ENCODE data around the gene HEATR1. TPM values are rescaled to one million over a fixed set of nuclear protein-coding genes. Genes with fewer than 3 reads are reported as not detected.

The HEATR1 gene
- total RNA-seq, 2 donors from 2014 or later: 14.1 to 40.7 TPM

DNA sequence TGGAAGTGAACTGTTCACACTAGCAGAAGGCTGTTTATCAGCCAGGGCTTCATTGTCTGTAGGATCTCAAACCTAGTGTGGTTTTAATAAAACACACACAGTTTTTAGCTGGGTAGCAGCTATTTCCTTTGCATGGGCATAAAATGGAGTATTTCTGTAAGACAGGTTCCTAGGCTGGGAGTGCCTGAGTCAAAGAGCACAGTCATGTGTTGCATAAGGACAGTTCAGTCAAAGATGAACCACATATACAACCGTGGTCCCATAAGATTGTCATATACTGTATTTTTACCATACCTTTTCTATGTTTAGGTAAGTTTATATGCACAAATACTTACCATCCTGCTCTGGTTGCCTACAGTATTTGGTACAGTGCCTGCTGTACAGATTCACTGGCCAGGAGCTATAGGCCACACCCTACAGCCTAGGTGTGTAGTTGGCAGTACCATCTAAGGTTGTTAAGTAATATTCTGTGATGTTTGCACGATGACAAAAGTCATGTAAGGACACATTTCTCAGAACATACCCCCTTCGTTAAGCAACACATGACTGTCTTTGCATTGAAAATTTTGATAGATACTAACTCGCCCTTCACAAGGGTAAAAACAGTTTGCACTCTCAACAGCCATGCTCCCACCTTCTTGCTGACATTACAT lies 63.4 kb downstream of the HEATR1 start:
- no peak overlapping the region for H3K27ac ChIP-seq
- no peaks in the 10 kb centered on the region for H3K4me1 ChIP-seq (replicated peaks)
- no peak for DNase-seq (ENCODE audit: low spot score)
- H3K4me3 ChIP-seq: no peak overlapping the region
- H3K9me3 ChIP-seq: no peaks in the 10 kb centered on the region
- peaks cover 8 to 15% of the 10 kb centered on the region in 2 donors for H3K36me3 ChIP-seq
- WGBS: 72% methylated on average over 4 of the region's 4 CpGs
- TF ChIP-seq CTCF (IDR thresholded peaks at IDR 0.05) (no peak), POLR2AphosphoS5 (IDR thresholded peaks at IDR 0.05) (no peak)
- no peaks in the 10 kb centered on the region for H3K27me3 ChIP-seq (replicated peaks; ENCODE audit: insufficient read depth)
- intact Hi-C loops (cut with DNase I): no loop called here

DNA sequence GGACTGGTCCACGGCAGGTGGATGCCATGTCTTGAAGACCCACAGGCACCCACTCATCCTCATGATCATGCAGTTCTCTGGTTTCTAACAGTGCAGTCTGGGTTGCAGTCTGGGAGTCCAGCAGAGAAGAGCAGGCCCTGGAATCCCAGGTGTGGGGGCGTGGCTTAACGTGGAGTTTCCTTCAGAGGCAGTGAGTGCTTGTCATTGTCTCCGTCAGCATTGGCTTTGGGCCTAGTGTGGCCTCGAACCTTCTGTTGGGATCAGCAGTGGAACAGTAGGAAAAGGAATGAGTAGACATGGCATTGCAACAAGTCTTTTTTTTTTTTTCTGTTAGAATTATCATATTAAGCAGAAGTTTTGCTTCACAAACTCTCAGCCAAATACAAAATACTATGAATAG lies 67.8 kb downstream of the HEATR1 start:
- no peak for DNase-seq (ENCODE audit: low spot score)
- no peak overlapping the region for H3K27ac ChIP-seq
- no peak overlapping the region for H3K4me3 ChIP-seq
- no peaks in the 10 kb centered on the region for H3K4me1 ChIP-seq (replicated peaks)
- intact Hi-C loops (cut with DNase I): no loop called here
- H3K9me3 ChIP-seq: no peaks in the 10 kb centered on the region
- TF ChIP-seq POLR2A (IDR thresholded peaks at IDR 0.05): no peak
- TF ChIP-seq POLR2AphosphoS5 (IDR thresholded peaks at IDR 0.05): no peak
- no peak for TF ChIP-seq CTCF (IDR thresholded peaks at IDR 0.05)
- H3K36me3 ChIP-seq: no peaks in the 10 kb centered on the region
- H3K27me3 ChIP-seq (replicated peaks; ENCODE audit: insufficient read depth): no peaks in the 10 kb centered on the region
- WGBS: 81% methylated on average over 5 of the region's 5 CpGs

GRCh38 chr1:236535662-236536161 lies 68.6 kb downstream of the HEATR1 start:
- WGBS: 80% methylated on average over 6 of the region's 6 CpGs
- Histone ChIP-seq H3K27ac (no peak overlapping the region), H3K27me3 (replicated peaks; ENCODE audit: insufficient read depth) (no peaks in the 10 kb centered on the region), H3K9me3 (no peaks in the 10 kb centered on the region), H3K4me1 (replicated peaks) (no peaks in the 10 kb centered on the region), H3K36me3 (no peaks in the 10 kb centered on the region), H3K4me3 (no peak overlapping the region)
- TF ChIP-seq POLR2A (IDR thresholded peaks at IDR 0.05): no peak
- TF ChIP-seq POLR2AphosphoS5 (IDR thresholded peaks at IDR 0.05): no peak
- TF ChIP-seq CTCF (IDR thresholded peaks at IDR 0.05): no peak
- intact Hi-C loops (cut with DNase I): no loop called here
- no peak for DNase-seq (ENCODE audit: low spot score)

- no peak for DNase-seq (ENCODE audit: low spot score)
- Histone ChIP-seq H3K36me3 (no peaks in the 10 kb centered on the region), H3K4me3 (no peak overlapping the region), H3K27ac (no peak overlapping the region), H3K4me1 (replicated peaks) (no peaks in the 10 kb centered on the region), H3K9me3 (no peaks in the 10 kb centered on the region), H3K27me3 (replicated peaks; ENCODE audit: insufficient read depth) (no peaks in the 10 kb centered on the region)
- intact Hi-C loops (cut with DNase I): no loop called here
- TF ChIP-seq POLR2AphosphoS5 (IDR thresholded peaks at IDR 0.05): no peak
- no peak for TF ChIP-seq POLR2A (IDR thresholded peaks at IDR 0.05)
- TF ChIP-seq CTCF (IDR thresholded peaks at IDR 0.05): no peak
- 98% methylated on average over 1 of the region's 1 CpG for WGBS
Observed at GRCh38 chr1:236535190-236535589, 69.1 kb downstream of the HEATR1 start.

DNA sequence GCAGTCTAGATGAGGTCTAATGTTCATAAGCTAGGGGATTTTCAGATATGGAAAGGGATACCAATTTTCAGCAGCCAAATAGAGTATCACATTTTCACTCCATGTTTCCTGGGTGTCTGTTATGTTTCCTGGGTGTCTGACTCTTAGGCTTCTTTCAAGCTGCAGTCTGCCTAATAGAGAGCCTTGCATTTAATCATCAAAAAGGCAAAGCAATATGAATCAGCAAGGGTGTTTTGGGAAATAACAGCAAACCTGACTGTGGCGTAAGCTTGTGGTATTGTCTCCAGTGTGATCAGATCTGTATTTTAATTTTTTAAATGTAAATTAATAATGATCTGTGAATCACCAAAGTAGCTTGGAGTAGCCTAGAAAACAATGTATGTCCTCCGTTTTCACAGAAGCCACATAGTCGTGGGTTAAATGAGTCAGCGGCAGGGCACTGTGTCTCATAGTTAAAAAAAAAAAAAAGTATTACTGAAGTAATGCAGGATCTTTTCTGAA lies 70.1 kb downstream of the HEATR1 start:
- intact Hi-C loops (cut with DNase I): no loop called here
- no peak overlapping the region for H3K4me3 ChIP-seq
- 83% methylated on average over 4 of the region's 4 CpGs for whole genome bisulfite sequencing
- H3K4me1 ChIP-seq (replicated peaks): no peaks in the 10 kb centered on the region
- H3K36me3 ChIP-seq: no peaks in the 10 kb centered on the region
- H3K9me3 ChIP-seq: no peaks in the 10 kb centered on the region
- TF ChIP-seq POLR2AphosphoS5 (IDR thresholded peaks at IDR 0.05) (no peak), CTCF (IDR thresholded peaks at IDR 0.05) (no peak), POLR2A (IDR thresholded peaks at IDR 0.05) (no peak)
- no peak overlapping the region for H3K27ac ChIP-seq
- DNase-seq (ENCODE audit: low spot score): no peak
- no peaks in the 10 kb centered on the region for H3K27me3 ChIP-seq (replicated peaks; ENCODE audit: insufficient read depth)
